GM21381 (cell line): ENCODE results near the gene FOXL1.

ENCODE experiments used
- ATAC-seq: cut with Tn5 transposase; IDR thresholded peaks from one replicate; pipeline ENCODE4 v1.9.1; 2021; ENCODE audit warnings: mild to moderate bottlenecking, moderate library complexity; ENCODE audit not compliant: unreplicated experiment

The FOXL1 gene

GRCh38 chr16:86567701-86568581 is 10.4 kb upstream of the FOXL1 start:
- no peak for ATAC-seq

GRCh38 chr16:86568677-86569623 is 9.4 kb upstream of the FOXL1 start:
- no peak for ATAC-seq

GRCh38 chr16:86569701-86570447 is 8.5 kb upstream of the FOXL1 start:
- ATAC-seq, result no peak

- no peak for ATAC-seq
Observed at GRCh38 chr16:86570558-86571529, 7.5 kb upstream of the FOXL1 start.

- no peak for ATAC-seq
Observed at GRCh38 chr16:86571530-86571915, 6.8 kb upstream of the FOXL1 start.

- no peak for ATAC-seq
Observed at GRCh38 chr16:86572041-86572521, 6.3 kb upstream of the FOXL1 start.

GRCh38 chr16:86572606-86573005 is 5.7 kb upstream of the FOXL1 start:
- no peak for ATAC-seq

- ATAC-seq, result no peak
Observed at GRCh38 chr16:86573215-86573614, 5.1 kb upstream of the FOXL1 start.

- ATAC-seq, result no peak
Observed at GRCh38 chr16:86573646-86574508, 4.5 kb upstream of the FOXL1 start.

- ATAC-seq, result no peak
Observed at GRCh38 chr16:86574646-86575045, 3.7 kb upstream of the FOXL1 start.

- ATAC-seq, result no peak
Observed at GRCh38 chr16:86575095-86575685, 3.2 kb upstream of the FOXL1 start.

GRCh38 chr16:86575754-86576557 is 2.4 kb upstream of the FOXL1 start:
- no peak for ATAC-seq

- ATAC-seq, result no peak
Observed at GRCh38 chr16:86576591-86577313, 1.6 kb upstream of the FOXL1 start.

- ATAC-seq, result no peak
Observed at GRCh38 chr16:86577314-86577971, 906 bp upstream of the FOXL1 start.

- ATAC-seq, result no peak
Observed at GRCh38 chr16:86578611-86579267, 390 bp downstream of the FOXL1 start.
